GM06990 (cell line): ENCODE results near the gene COMMD2.

Experiments used
- DNase-seq: peaks from one replicate; pipeline ENCODE4 v3.0.0-alpha.2; 2011; ENCODE audit not compliant: insufficient read length; ENCODE audit errors: extremely low read depth
- H3K27me3 ChIP-seq: replicated peaks from 2 replicates; pipeline ENCODE4 v1.6.0; 2011; ENCODE audit warnings: low read length; ENCODE audit not compliant: control insufficient read depth, insufficient read depth
- H3K36me3 ChIP-seq: 2 replicates; pipeline ENCODE4 v1.5.1; 2011; ENCODE audit warnings: low read length; ENCODE audit not compliant: control insufficient read depth, insufficient read depth
- H3K4me3 ChIP-seq: replicated peaks from 2 replicates; pipeline ENCODE4 v1.5.1; 2011; ENCODE audit warnings: low read depth, mild to moderate bottlenecking, control low read depth, low read length
- TF ChIP-seq, protein P1 (sequence below): IDR thresholded peaks from 2 replicates; pipeline ENCODE4 v1.5.1; 2011; ENCODE audit warnings: low read length, control low read depth, mild to moderate bottlenecking, inconsistent platforms; ENCODE audit not compliant: insufficient read depth, poor library complexity, severe bottlenecking

The COMMD2 gene

GRCh38 chr3:149771652-149772271 is 19.5 kb upstream of the COMMD2 start:
- no peak for DNase-seq
- H3K36me3 ChIP-seq = no peaks in the 10 kb centered on the region
- H3K27me3 ChIP-seq = no peaks in the 10 kb centered on the region
- no peak overlapping the region for H3K4me3 ChIP-seq
- TF ChIP-seq, protein P1, sequence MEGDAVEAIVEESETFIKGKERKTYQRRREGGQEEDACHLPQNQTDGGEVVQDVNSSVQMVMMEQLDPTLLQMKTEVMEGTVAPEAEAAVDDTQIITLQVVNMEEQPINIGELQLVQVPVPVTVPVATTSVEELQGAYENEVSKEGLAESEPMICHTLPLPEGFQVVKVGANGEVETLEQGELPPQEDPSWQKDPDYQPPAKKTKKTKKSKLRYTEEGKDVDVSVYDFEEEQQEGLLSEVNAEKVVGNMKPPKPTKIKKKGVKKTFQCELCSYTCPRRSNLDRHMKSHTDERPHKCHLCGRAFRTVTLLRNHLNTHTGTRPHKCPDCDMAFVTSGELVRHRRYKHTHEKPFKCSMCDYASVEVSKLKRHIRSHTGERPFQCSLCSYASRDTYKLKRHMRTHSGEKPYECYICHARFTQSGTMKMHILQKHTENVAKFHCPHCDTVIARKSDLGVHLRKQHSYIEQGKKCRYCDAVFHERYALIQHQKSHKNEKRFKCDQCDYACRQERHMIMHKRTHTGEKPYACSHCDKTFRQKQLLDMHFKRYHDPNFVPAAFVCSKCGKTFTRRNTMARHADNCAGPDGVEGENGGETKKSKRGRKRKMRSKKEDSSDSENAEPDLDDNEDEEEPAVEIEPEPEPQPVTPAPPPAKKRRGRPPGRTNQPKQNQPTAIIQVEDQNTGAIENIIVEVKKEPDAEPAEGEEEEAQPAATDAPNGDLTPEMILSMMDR = peak; percentile 81

GRCh38 chr3:149770246-149770645 is 18.0 kb upstream of the COMMD2 start:
- no peak overlapping the region for H3K4me3 ChIP-seq
- H3K36me3 ChIP-seq = no peaks in the 10 kb centered on the region
- TF ChIP-seq, protein P1 = peak; percentile 4
- DNase-seq = no peak
- H3K27me3 ChIP-seq = no peaks in the 10 kb centered on the region

- DNase-seq = no peak
- TF ChIP-seq, protein P1 = no peak
- no peaks in the 10 kb centered on the region for H3K27me3 ChIP-seq
- H3K4me3 ChIP-seq = no peak overlapping the region
- H3K36me3 ChIP-seq = no peaks in the 10 kb centered on the region
Observed at GRCh38 chr3:149768704-149769103, 16.4 kb upstream of the COMMD2 start.

- TF ChIP-seq, protein P1 = no peak
- H3K27me3 ChIP-seq = no peaks in the 10 kb centered on the region; the same call in 1 of the 2 replicates
- no peak for DNase-seq
- no peak overlapping the region for H3K4me3 ChIP-seq
- H3K36me3 ChIP-seq = no peaks in the 10 kb centered on the region
Observed at GRCh38 chr3:149767720-149768119, 15.4 kb upstream of the COMMD2 start.

GRCh38 chr3:149765762-149766334 is 13.6 kb upstream of the COMMD2 start:
- Histone ChIP-seq H3K27me3 (peaks cover 2% of the 10 kb centered on the region; the same call in 1 of the 2 replicates), H3K36me3 (no peaks in the 10 kb centered on the region), H3K4me3 (no peak overlapping the region)
- DNase-seq = no peak
- TF ChIP-seq, protein P1 = peak; percentile 42
